Erythroblast (primary cell): ENCODE results near the gene RTCB.
"Not testable (repeated sequence)": the region's sequence is repeated elsewhere in the genome, so short reads cannot be mapped to it uniquely, and the experiment has no call there.

Experiments
- DNase-seq, 2 experiments: peaks; one replicate each; lab custom pipeline; 2025; lab: John Stamatoyannopoulos, UW
- GATA1 ChIP-seq: IDR thresholded peaks from 2 replicates; pipeline ENCODE4 v1.6.1; 2011; ENCODE audit warnings: low read depth, mild to moderate bottlenecking, control low read depth, low read length, moderate library complexity
- POLR2A ChIP-seq: IDR thresholded peaks from 2 replicates; pipeline ENCODE4 v1.6.1; 2011; ENCODE audit warnings: mild to moderate bottlenecking, low read length

RTCB gene

DNA sequence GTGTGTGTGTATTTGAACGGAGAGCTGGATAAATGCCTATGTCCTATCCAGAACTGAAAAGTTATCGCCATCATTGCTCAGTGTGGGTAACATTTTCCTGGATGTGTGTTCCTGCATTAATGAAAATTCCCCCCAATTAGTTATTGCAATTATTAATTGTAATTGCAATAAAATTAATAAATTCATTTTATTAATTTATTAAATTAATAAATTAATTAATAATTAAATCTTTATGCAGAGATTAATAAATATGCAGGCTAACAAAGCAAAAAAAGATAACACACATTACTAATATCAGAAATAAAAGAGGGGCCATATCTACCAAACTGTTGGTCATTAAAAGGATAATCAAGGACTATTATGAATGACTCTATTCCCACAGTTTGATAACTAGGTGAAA, 50.8 kb downstream of the RTCB start:
- no peak for DNase-seq
- no peak for TF ChIP-seq POLR2A
- TF ChIP-seq GATA1 = no peak

DNA sequence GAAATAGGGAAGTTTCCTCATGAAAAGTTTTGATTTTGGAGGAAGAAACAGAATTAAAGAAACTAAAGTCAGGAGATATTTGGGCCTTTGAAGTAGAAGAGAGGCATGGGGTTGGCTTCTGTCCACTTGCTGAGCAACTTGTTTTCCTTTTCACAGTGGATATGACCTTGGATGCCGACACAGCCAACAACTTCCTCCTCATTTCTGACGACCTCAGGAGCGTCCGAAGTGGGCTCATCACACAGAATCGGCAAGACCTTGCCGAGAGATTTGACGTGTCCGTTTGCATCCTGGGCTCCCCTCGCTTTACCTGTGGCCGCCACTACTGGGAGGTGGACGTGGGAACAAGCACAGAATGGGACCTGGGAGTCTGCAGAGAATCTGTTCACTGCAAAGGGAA, 52.0 kb downstream of the RTCB start:
- DNase-seq = not testable (repeated sequence)

DNA sequence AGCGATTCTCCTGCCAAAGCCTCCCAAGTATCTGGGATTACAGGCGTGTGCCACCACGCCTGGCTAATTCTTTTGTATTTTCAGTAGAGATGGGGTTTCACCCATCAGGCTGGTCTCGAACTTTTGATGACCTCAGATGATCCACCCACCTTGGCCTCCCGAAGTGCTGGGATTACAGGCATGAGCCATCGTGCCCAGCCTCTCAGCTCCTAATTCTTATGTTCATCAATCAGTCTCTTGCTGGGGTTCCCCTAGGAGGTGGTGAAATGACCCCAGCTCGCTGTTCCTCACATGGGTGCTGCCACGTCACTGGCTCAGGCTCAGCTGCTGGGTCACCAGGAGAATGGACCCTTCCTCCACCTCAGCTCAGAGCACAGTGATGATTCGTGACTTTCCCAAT, 54.5 kb downstream of the RTCB start, which contains the start of gene RFPL3:
RFPL3 (plus strand) TSS at position 301 of the 400 bp plus-strand sequence. CDS start 205 bp downstream, outside the sequence.
- not testable (repeated sequence) for DNase-seq

DNA sequence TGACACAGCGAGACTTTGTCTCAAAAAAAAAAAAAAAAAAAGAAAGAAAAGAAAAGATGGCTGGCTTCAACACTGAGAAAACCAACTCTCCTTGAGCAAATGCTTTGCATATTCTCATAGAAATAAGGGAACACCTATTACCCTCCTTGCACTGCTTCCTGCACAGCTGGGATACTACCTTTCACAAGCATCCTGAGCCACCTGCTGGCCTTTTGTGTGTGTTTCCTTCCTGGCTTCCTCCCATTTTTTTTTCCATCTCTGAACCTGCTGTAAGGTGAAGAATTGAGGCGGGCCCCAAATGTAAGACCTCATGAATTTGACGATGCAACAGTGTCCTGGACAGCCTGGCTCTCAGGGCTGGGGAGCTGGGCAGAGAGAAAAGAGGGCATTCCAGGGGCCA, 56.3 kb downstream of the RTCB start:
- no peak for DNase-seq
- TF ChIP-seq GATA1 = no peak
- TF ChIP-seq POLR2A = no peak

DNA sequence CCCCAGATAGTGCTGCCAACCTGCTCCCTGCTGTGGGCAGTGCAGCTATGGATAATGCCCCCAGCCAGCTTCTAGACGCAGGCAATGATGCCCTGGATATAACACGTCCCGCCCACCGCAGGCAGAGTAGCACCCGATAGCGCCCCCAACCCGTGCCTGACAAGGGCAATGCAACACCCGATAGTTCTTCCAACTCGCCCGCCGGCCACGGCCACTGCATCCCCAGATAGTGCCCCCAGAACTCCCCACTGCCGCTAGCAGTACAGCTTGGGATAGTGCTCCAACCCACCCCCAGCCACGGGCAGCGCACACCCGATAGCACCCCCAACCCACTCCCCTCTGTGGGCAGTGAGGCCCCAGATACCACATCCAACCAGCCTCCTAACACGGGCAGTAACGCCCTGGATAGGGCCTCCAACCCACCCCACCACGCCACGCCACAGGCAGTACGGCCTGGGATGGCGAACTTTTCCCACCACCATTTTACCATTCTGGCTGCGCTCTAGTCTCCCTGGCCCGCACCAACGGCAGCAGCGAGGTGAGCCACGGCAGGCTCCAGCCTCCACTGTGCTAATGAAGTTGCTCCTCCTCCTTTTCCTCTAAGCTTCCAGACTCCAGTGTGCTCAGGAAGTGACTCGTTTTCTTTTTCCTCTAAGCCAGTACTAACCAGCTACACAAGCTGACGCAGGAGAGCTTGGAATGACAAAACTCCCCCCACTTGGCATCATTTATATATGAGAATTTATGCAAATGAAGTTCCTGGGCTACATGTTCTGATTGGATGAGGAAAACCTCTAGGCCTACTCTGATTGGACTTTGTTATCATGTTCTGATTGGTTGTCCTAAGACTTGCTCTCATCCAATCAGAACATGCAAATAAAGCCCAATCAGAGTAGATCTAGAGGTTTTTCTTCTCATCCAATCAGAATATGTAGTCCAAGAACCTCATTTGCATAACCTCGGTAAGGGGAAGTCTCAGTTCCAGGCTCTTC, 57.4 kb downstream of the RTCB start:
- no peak for DNase-seq
- TF ChIP-seq GATA1 = no peak

DNA sequence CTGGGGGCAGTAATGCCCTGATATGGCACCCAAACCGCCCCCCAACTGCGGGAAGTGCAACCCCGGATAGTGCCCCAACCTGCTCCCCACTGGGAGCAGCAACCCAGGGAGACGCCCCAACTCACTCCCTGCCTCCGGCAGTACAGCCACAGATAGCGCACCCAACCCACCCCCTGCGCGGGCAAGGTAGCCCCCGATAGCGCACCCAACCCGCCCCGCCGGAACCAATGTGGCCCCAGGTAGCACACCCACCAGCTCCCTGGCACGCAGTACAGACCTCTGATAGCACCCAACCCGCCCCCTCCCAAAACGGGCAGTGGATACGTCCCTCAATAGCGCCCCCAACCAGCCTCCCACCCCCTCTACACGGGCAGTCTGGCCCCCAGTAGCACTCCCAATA, 58.2 kb downstream of the RTCB start:
- TF ChIP-seq GATA1 (no peak), POLR2A (no peak)
- no peak for DNase-seq

DNA sequence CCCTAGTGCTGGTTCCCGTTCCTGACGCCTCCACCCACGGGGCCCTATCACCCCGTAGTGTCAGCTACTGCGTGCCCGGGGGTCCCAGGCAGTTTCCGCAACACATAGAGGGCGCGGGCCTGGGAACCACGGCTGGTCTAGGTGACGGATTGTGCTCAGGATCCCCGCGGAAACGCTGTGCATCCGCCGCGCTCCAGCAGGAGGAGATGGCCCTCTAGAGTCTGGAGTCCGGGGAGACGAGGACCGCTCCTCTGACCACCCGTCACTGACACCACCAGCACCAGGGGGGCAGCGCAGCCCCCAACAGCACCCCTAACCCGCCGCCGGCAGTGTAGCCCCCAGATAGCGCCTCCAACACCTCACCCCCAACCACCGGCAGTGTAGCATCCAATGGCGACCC, 58.8 kb downstream of the RTCB start:
- no peak for TF ChIP-seq POLR2A
- no peak for DNase-seq

DNA sequence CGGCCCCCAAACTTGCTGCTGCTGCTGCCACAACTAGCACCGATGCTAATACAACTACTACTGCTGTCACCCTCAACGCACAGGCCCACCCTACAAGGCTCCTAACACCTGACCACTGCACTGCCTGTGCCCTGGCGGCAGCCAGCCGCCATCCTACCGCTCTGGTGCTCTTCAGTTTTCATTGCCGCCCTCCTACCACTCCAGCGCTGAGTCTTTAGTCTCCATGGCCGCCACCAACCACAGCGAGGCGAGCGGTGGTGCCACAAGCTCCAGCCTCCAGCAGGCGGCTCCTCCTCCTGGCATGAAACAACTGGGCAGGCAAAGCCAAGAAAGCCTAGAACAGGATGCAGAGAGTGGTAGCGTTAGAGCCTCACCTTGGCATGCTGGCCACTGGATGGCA, 59.4 kb downstream of the RTCB start:
- DNase-seq = no peak
- TF ChIP-seq POLR2A (no peak), GATA1 (no peak)

DNA sequence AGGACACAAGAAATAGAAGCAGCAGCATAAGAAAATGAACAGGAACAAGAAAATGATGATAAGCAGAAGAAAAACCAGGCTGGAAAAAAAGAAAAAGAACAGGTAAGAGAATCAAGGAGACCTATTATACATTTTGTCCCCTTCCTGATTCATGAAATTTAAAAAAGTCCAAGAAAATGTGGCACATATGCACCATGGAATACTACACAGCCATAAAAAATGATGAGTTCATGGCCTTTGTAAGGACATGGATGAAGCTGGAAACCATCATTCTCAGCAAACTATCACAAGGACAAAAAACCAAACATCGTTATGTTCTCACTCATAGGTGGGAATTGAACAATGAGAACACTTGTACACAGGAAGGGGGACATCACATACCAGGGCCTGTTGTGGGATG, 60.2 kb downstream of the RTCB start:
- DNase-seq = not testable (repeated sequence)

DNA sequence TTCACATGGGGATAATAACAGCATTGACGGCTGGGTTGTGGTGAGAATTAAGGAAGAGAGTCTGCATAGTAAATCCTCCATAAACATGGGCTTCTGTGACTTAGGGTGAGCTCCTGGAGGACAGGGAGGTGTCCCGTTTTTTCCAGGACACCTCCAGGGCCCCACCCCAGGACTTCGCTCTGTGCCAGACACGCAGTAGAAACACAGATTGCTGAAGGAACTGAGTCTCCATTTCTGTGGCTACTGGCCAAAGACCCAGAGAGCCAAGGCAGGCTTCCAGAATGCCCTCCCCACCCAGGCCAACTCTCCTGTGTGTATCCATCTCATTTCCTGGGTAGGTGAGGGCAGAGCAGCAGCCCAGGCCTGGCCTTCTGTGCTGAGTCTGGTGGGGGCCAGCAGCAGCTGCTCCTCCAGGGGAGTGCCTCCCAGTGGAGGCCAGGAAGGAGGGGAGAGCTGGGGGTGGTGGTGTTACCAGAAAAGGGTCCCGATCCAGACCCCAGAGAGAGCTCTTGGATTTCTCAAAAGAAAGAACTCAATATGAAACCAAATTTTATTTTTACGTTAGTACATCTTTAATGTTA, 63.9 kb downstream of the RTCB start:
- TF ChIP-seq GATA1 (no peak), POLR2A (no peak)
- DNase-seq = no peak

DNA sequence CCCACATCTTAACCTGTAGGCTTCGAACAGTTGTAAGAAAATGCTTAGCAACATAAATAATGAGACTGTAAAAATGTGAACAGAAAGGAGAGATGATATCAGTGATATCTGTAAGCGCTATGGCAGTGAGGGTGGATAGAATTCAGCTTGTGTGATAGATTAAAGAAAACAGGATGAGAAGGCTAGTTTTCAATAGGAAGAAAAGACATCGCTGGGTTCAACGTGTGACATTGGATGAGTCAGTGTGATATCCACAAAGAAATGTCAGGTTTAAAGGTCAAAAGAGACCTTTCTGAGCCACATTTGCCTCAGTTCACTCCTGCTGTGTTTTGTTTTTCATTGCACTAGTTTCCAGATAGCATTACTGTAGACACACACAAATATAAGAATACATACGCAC, 68.1 kb downstream of the RTCB start:
- TF ChIP-seq POLR2A (no peak), GATA1 (no peak)
- no peak for DNase-seq

DNA sequence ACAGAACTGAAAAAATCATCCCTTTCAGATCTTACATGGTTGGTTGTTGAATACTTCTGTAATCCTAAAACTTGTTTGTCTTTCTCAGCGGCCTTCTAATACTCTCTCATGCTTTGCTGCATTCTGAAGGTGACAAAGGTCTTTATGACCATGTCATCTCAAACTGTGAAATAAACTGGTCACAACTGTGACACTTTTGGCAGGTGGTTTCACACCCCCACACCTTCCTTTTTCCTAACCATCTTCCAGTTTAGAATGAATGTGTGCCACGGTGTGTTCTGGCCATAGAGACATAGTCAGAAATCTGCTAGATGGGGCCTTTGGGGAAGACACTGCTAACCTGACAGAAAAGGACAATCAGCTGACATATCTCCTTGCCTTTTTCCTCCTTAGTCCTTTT, 69.1 kb downstream of the RTCB start:
- DNase-seq = no peak
- no peak for TF ChIP-seq POLR2A
- no peak for TF ChIP-seq GATA1

DNA sequence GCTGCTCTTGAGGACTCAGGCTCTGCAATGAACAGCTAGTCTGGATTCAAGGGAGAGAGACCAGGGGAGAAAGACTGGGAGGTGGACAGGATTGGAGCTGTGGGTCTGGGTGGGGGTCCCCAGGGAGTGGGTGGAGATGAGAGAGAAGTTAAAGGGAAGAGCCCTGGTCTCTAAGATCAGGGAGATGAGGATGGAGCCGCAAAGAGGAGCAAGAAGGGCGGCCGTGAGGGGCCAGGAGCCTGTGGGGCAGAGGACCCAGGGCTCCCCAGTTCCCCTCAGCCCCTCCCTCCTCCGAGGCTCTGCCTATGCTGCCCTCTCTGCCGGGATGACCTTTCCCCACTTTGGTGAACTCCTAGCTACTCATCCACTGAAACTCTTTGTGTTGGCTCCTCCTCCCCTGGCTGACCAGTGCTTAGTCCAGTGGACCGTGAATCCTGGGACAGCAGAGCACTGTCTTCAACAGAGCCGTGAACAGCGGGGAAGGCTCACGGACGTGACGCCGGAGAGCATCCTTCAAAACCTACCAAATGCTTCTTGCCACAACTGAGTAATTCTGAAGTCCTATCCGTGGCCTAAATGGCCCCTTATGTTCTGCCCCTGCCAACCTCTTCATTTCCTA, 70.8 kb downstream of the RTCB start:
- no peak for DNase-seq
- TF ChIP-seq POLR2A (no peak), GATA1 (no peak)

DNA sequence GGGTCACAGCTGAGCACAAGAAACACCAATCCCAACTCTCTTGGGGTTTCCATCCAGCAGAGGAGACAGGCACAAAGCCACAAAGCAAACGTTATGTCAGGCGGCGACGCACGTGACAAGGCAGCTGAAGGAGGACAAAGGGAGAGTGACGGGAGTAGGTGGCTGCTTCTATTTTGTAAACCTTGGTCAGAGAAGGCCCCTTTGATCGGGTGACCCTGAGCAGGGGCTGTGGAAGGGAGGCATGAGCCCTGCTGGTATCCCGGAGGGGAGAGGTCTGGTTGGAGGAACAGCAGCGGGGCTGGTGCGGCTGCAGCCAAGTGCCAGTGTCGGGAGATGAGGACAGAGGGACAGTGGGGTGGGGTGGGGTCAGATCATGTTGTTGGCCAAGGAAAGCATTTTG, 71.6 kb downstream of the RTCB start:
- TF ChIP-seq POLR2A (no peak), GATA1 (no peak)
- DNase-seq = no peak
